Nephron (organoid): ENCODE data around the gene WNT8B.

Source experiments
- H3K27ac Mint-ChIP-seq, 3 experiments: 2 replicates each; pipeline ENCODE4 v1.8.0; 2020; ENCODE audit warnings: mixed read lengths in 3 of 3, mild to moderate bottlenecking in 2 of 3, moderate library complexity in 1 of 3
- H3K27me3 Mint-ChIP-seq: 2 replicates; pipeline ENCODE4 v1.8.0; 2021; ENCODE audit warnings: low read depth, mild to moderate bottlenecking, moderate library complexity, mixed read lengths
- H3K36me3 Mint-ChIP-seq: 2 replicates; pipeline ENCODE4 v1.8.0; 2020; ENCODE audit warnings: low read depth, mixed read lengths
- H3K4me1 Mint-ChIP-seq: 2 replicates; pipeline ENCODE4 v1.8.0; 2020; ENCODE audit warnings: mixed read lengths
- H3K4me3 Mint-ChIP-seq, 3 experiments: 2 replicates each; pipeline ENCODE4 v1.8.0; 2020; ENCODE audit warnings: mild to moderate bottlenecking in 3 of 3, mixed read lengths in 3 of 3, moderate library complexity in 2 of 3
- H3K9me3 Mint-ChIP-seq: 2 replicates; pipeline ENCODE4 v1.8.0; 2020; ENCODE audit warnings: mixed read lengths
- TF ChIP-seq, protein P1 (sequence below), 3 experiments: fragments of 200-600 bp; sonication (generic); IDR thresholded peaks; one replicate each; pipeline ENCODE4 v1.5.0; 2021; ENCODE audit warnings: antibody characterized with exemption in 3 of 3; ENCODE audit not compliant: unreplicated experiment in 3 of 3

Gene WNT8B

DNA sequence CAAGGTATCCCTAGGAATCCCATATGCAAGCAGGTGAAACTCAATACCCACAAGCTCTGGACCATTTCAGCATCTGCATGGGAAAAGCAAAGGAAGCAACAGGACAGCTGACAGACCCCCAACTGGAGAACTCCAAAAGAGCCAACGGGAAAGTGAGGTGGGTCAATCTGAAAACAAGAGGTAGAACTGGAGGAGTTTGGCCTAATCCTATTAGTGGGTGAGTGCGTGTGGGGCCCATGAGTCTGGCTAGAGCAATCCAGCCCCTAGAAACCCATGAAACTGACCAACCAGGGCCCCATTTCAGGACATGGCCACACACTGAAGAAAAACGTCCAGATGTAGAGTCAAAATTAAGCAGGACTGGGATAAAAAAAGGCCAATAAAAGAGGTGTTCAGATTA is 26.6 kb upstream of the WNT8B start:
- H3K27ac Mint-ChIP-seq = no peak overlapping the region
- peaks cover 11% of the 10 kb centered on the region for H3K27me3 Mint-ChIP-seq
- no peaks in the 10 kb centered on the region for H3K4me1 Mint-ChIP-seq
- H3K36me3 Mint-ChIP-seq = no peaks in the 10 kb centered on the region
- H3K4me3 Mint-ChIP-seq = no peak overlapping the region
- TF ChIP-seq, protein P1, sequence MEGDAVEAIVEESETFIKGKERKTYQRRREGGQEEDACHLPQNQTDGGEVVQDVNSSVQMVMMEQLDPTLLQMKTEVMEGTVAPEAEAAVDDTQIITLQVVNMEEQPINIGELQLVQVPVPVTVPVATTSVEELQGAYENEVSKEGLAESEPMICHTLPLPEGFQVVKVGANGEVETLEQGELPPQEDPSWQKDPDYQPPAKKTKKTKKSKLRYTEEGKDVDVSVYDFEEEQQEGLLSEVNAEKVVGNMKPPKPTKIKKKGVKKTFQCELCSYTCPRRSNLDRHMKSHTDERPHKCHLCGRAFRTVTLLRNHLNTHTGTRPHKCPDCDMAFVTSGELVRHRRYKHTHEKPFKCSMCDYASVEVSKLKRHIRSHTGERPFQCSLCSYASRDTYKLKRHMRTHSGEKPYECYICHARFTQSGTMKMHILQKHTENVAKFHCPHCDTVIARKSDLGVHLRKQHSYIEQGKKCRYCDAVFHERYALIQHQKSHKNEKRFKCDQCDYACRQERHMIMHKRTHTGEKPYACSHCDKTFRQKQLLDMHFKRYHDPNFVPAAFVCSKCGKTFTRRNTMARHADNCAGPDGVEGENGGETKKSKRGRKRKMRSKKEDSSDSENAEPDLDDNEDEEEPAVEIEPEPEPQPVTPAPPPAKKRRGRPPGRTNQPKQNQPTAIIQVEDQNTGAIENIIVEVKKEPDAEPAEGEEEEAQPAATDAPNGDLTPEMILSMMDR (IDR thresholded peaks at IDR 0.05; ENCODE audit: unreplicated experiment in 3 of 3) = no peak
- H3K9me3 Mint-ChIP-seq = no peaks in the 10 kb centered on the region

DNA sequence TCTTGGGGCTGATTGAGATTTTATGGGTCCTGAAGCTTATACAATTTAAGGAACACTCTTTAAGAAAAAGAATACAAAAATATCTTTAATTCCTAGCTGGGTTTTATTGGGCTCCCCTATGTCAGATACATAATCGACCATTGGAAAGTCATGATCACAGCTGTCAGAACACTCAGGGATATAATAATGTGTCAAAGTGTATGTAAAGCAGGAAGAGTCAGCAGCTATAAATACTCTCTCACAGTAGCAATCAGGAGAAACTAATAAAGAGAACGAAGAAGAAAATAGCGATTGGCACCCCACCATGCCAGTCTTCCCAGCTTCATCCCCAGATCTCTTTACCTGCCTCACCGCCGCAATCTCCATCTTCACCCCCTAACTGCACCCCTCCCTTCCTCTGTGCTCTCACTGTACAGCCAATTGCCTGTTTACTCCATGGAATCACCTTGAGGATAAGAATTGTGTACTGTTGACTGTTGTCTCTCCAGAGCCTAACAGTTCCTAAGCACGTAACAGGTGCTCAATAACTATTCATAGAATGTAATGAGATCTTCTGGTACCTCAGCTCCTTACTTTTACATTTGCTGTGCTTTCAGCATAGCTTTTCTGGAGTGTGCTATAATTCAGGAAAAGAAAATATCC is 24.0 kb upstream of the WNT8B start:
- H3K4me3 Mint-ChIP-seq = no peak overlapping the region
- TF ChIP-seq, protein P1 (IDR thresholded peaks at IDR 0.05; ENCODE audit: unreplicated experiment in 3 of 3) = no peak
- H3K4me1 Mint-ChIP-seq = no peaks in the 10 kb centered on the region
- no peaks in the 10 kb centered on the region for H3K9me3 Mint-ChIP-seq
- peaks cover 7% of the 10 kb centered on the region for H3K27me3 Mint-ChIP-seq
- no peaks in the 10 kb centered on the region for H3K36me3 Mint-ChIP-seq
- H3K27ac Mint-ChIP-seq = no peak overlapping the region

DNA sequence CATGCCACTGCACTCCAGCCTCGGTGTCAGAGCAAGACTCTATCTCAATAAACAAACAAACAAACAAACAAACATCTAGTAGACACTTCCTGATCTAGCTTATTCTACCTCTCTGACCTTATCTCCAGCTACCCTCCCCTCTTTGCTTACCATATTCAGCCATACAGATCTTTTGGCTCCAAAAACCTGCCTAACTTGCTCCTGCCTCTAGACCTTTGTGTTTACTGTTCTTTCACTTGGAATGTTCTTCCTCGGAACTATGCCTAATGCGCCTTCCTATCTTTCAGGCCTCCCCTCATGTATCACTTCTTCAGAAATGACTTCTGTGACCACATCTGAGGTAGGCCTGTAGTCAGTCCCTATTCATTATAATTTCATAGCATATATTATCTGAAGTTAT is 20.3 kb upstream of the WNT8B start:
- Mint-ChIP-seq H3K27ac (no peak overlapping the region), H3K36me3 (no peaks in the 10 kb centered on the region), H3K27me3 (peaks cover 7% of the 10 kb centered on the region), H3K4me3 (no peak overlapping the region), H3K4me1 (no peaks in the 10 kb centered on the region), H3K9me3 (peaks cover 6% of the 10 kb centered on the region)
- TF ChIP-seq, protein P1 (IDR thresholded peaks at IDR 0.05; ENCODE audit: unreplicated experiment in 3 of 3) = no peak

DNA sequence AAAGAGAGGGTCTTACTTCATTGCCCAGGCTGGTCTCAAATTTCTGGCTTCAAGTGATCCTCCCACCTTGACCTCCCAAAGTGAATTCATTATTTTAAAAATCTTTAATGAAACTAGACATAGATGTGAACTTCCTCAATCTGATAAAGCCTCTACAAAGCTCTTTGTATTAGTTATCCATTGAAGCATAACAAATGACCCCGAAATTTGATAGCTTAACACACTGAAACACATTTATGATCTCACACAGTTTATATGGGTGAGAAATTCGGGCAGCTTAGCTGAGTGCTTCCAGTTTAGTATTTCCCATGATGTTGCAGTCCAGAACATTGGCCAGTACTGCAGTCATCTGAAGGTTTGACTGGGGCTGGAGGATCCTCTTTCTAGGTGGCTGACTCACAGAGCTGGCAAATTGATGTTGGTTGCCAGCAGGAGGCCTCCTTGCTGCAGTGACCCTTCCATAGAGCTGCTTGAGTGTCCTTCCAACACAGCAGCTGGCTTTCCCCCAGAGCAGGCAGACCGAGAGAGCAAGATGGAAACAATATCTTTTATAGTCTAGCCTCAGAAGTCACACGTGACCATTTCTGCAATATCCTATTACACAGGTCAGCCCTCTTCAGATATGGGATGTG is 16.6 kb upstream of the WNT8B start:
- no peak overlapping the region for H3K27ac Mint-ChIP-seq
- TF ChIP-seq, protein P1 (IDR thresholded peaks at IDR 0.05; ENCODE audit: unreplicated experiment in 3 of 3) = no peak
- no peaks in the 10 kb centered on the region for H3K27me3 Mint-ChIP-seq
- peaks cover 6% of the 10 kb centered on the region for H3K9me3 Mint-ChIP-seq
- H3K36me3 Mint-ChIP-seq = no peaks in the 10 kb centered on the region
- no peaks in the 10 kb centered on the region for H3K4me1 Mint-ChIP-seq
- H3K4me3 Mint-ChIP-seq = no peak overlapping the region

DNA sequence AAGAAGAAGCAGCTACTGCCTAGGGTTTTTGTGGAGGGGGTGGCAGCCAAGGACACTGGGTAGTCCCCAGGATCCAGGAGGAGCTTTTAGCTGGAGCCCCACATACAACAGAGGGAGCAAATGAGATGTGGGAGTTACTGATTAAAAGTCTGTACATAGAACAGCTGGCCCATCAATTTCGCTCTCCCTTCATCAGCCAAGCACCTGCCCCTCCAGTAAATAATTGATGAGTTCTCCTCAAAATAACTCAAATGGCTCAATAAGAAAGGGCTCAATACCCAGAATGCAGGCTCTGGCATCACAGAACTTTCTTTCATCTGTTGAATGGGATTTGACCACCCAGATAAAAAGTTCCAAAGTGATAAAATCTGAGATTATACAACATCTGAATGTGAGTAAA is 15.1 kb upstream of the WNT8B start:
- no peaks in the 10 kb centered on the region for H3K36me3 Mint-ChIP-seq
- no peaks in the 10 kb centered on the region for H3K27me3 Mint-ChIP-seq
- TF ChIP-seq, protein P1 (IDR thresholded peaks at IDR 0.05; ENCODE audit: unreplicated experiment in 3 of 3) = no peak
- no peaks in the 10 kb centered on the region for H3K4me1 Mint-ChIP-seq
- H3K27ac Mint-ChIP-seq = no peak overlapping the region
- H3K4me3 Mint-ChIP-seq = no peak overlapping the region
- H3K9me3 Mint-ChIP-seq = peaks cover 6% of the 10 kb centered on the region

DNA sequence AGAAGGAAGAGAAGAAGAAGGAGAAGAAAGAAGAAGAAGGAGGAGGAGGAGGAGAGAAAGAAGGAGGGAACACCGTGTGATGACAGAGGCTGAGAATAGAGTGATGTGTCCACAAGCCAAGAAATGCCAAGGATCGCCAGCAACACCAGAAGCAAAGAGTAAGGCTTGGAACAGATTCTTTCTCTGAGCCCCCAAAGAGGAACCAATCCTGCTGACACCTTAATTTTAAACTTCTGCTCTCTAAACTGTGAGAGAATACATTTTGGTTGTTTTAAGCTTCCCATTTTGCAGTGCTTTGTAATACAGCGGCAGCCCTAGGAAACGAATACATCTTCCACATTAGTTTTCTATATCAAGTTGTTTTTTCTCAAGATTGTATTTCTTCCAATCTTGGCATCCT is 13.9 kb upstream of the WNT8B start:
- Mint-ChIP-seq H3K9me3 (peaks cover 6% of the 10 kb centered on the region), H3K4me1 (no peaks in the 10 kb centered on the region), H3K36me3 (no peaks in the 10 kb centered on the region), H3K27me3 (no peaks in the 10 kb centered on the region), H3K4me3 (no peak overlapping the region), H3K27ac (no peak overlapping the region)
- TF ChIP-seq, protein P1 (IDR thresholded peaks at IDR 0.05; ENCODE audit: unreplicated experiment in 3 of 3) = no peak
